Nephron (organoid): ENCODE data around the gene ZDHHC11.

Experiments used
- H3K27ac Mint-ChIP-seq, 3 experiments: 2 replicates each; pipeline ENCODE4 v1.8.0; 2020; ENCODE audit warnings: mixed read lengths in 3 of 3, mild to moderate bottlenecking in 2 of 3, moderate library complexity in 1 of 3
- H3K27me3 Mint-ChIP-seq: 2 replicates; pipeline ENCODE4 v1.8.0; 2021; ENCODE audit warnings: low read depth, mild to moderate bottlenecking, moderate library complexity, mixed read lengths
- H3K36me3 Mint-ChIP-seq: 2 replicates; pipeline ENCODE4 v1.8.0; 2020; ENCODE audit warnings: low read depth, mixed read lengths
- H3K4me1 Mint-ChIP-seq: 2 replicates; pipeline ENCODE4 v1.8.0; 2020; ENCODE audit warnings: mixed read lengths
- H3K4me3 Mint-ChIP-seq, 3 experiments: 2 replicates each; pipeline ENCODE4 v1.8.0; 2020; ENCODE audit warnings: mild to moderate bottlenecking in 3 of 3, mixed read lengths in 3 of 3, moderate library complexity in 2 of 3
- H3K9me3 Mint-ChIP-seq: 2 replicates; pipeline ENCODE4 v1.8.0; 2020; ENCODE audit warnings: mixed read lengths
- CTCF ChIP-seq, 3 experiments: fragments of 200-600 bp; sonication (generic); IDR thresholded peaks; one replicate each; pipeline ENCODE4 v1.5.0; 2021; ENCODE audit warnings: antibody characterized with exemption in 3 of 3; ENCODE audit not compliant: unreplicated experiment in 3 of 3

The ZDHHC11 gene

GRCh38 chr5:859391-859790 lies 8.6 kb upstream of the ZDHHC11 start:
- Mint-ChIP-seq H3K4me3 (no peak overlapping the region), H3K36me3 (peaks cover 11% of the 10 kb centered on the region), H3K27me3 (no peaks in the 10 kb centered on the region), H3K9me3 (no peaks in the 10 kb centered on the region), H3K4me1 (no peaks in the 10 kb centered on the region), H3K27ac (peak overlapping the region in 1 of 3 experiments; percentile 48)
- no peak for TF ChIP-seq CTCF (IDR thresholded peaks at IDR 0.05; ENCODE audit: unreplicated experiment in 3 of 3)

GRCh38 chr5:858726-859125 lies 7.9 kb upstream of the ZDHHC11 start:
- Mint-ChIP-seq H3K4me1 (no peaks in the 10 kb centered on the region), H3K27me3 (no peaks in the 10 kb centered on the region), H3K27ac (peak overlapping the region in 1 of 3 experiments; percentile 48), H3K4me3 (no peak overlapping the region), H3K9me3 (no peaks in the 10 kb centered on the region), H3K36me3 (peaks cover 4% of the 10 kb centered on the region)
- no peak for TF ChIP-seq CTCF (IDR thresholded peaks at IDR 0.05; ENCODE audit: unreplicated experiment in 3 of 3)

GRCh38 chr5:856531-857425 lies 6.0 kb upstream of the ZDHHC11 start:
- TF ChIP-seq CTCF (IDR thresholded peaks at IDR 0.05; ENCODE audit: unreplicated experiment in 3 of 3): no peak
- H3K4me1 Mint-ChIP-seq: no peaks in the 10 kb centered on the region
- H3K27me3 Mint-ChIP-seq: peaks cover 12% of the 10 kb centered on the region
- H3K36me3 Mint-ChIP-seq: no peaks in the 10 kb centered on the region
- no peaks in the 10 kb centered on the region for H3K9me3 Mint-ChIP-seq
- no peak overlapping the region for H3K27ac Mint-ChIP-seq
- no peak overlapping the region for H3K4me3 Mint-ChIP-seq

GRCh38 chr5:855771-856530 lies 5.2 kb upstream of the ZDHHC11 start:
- Mint-ChIP-seq H3K27ac (no peak overlapping the region), H3K4me1 (no peaks in the 10 kb centered on the region), H3K36me3 (no peaks in the 10 kb centered on the region), H3K4me3 (no peak overlapping the region), H3K27me3 (peaks cover 17% of the 10 kb centered on the region), H3K9me3 (no peaks in the 10 kb centered on the region)
- no peak for TF ChIP-seq CTCF (IDR thresholded peaks at IDR 0.05; ENCODE audit: unreplicated experiment in 3 of 3)

GRCh38 chr5:854966-855743 lies 4.4 kb upstream of the ZDHHC11 start:
- Mint-ChIP-seq H3K9me3 (no peaks in the 10 kb centered on the region), H3K4me3 (no peak overlapping the region), H3K4me1 (no peaks in the 10 kb centered on the region), H3K27me3 (peaks cover 17% of the 10 kb centered on the region), H3K27ac (no peak overlapping the region), H3K36me3 (no peaks in the 10 kb centered on the region)
- TF ChIP-seq CTCF (IDR thresholded peaks at IDR 0.05; ENCODE audit: unreplicated experiment in 3 of 3): no peak
